DND-41 (cell line): ENCODE data around the gene OTULINL.

Source experiments
- EZH2 ChIP-seq: IDR thresholded peaks from 3 replicates; pipeline ENCODE4 v1.6.1; 2012; ENCODE audit warnings: borderline replicate concordance, low read depth, mild to moderate bottlenecking, moderate library complexity, low read length, inconsistent platforms; ENCODE audit not compliant: severe bottlenecking
- TF ChIP-seq, protein P1 (sequence below): IDR thresholded peaks from 2 replicates; pipeline ENCODE4 v1.5.1; 2012; ENCODE audit warnings: borderline replicate concordance, low read length, moderate library complexity, mild to moderate bottlenecking; ENCODE audit not compliant: poor library complexity, severe bottlenecking; ENCODE audit errors: extremely low read depth

DNA sequence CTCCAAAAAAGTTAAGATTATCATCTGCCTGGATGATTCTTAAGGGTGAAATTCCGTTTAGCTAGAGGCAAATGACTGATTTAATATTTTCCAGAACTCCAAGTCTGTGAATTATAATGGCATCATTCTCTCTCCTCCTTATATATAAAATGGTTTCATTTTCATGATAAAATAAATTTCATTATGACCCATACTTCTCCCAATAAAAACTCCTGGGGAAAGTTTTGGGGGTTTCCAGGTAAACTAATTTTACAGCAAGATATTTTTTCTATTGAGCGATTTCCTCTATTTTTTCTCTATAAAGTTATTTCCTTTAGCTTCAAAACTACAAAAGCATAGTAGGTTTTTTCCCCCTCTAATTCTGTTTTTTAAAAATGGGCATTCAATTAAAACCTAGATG lies 75.3 kb downstream of the OTULINL start:
- TF ChIP-seq, protein P1, sequence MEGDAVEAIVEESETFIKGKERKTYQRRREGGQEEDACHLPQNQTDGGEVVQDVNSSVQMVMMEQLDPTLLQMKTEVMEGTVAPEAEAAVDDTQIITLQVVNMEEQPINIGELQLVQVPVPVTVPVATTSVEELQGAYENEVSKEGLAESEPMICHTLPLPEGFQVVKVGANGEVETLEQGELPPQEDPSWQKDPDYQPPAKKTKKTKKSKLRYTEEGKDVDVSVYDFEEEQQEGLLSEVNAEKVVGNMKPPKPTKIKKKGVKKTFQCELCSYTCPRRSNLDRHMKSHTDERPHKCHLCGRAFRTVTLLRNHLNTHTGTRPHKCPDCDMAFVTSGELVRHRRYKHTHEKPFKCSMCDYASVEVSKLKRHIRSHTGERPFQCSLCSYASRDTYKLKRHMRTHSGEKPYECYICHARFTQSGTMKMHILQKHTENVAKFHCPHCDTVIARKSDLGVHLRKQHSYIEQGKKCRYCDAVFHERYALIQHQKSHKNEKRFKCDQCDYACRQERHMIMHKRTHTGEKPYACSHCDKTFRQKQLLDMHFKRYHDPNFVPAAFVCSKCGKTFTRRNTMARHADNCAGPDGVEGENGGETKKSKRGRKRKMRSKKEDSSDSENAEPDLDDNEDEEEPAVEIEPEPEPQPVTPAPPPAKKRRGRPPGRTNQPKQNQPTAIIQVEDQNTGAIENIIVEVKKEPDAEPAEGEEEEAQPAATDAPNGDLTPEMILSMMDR, result no peak
- TF ChIP-seq EZH2, result no peak
